Gastroesophageal sphincter (tissue), 4 donors: ENCODE measurements around the gene BARHL1. TPM values are rescaled to one million over a fixed set of nuclear protein-coding genes. Genes with fewer than 3 reads are reported as not detected.

Experiments
- ATAC-seq: fragments of 150-250 bp; one replicate; pipeline ENCODE4 v1.9.1; 2016; ENCODE audit warnings: mild to moderate bottlenecking, moderate library complexity
- H3K27ac ChIP-seq, 4 donors: fragments of 200-600 bp; sonication (generic) in 3 of 4; 1 replicate in 3 of 4; 2 replicates in 1 of 4; pipeline ENCODE4 v1.5.1; 2016 to 2019
- H3K27me3 ChIP-seq: fragments of 200-600 bp; sonication (generic); one replicate; pipeline ENCODE4 v1.5.1; 2019
- H3K36me3 ChIP-seq, 2 donors: fragments of 200-600 bp; sonication (generic); one replicate each; pipeline ENCODE4 v1.5.1; 2019; ENCODE audit warnings: control low read depth in 1 of 2
- H3K4me1 ChIP-seq, 3 donors: fragments of 200-600 bp; sonication (generic); 1 replicate in 2 of 3; 2 replicates in 1 of 3; pipeline ENCODE4 v1.5.1; 2016 to 2019; ENCODE audit warnings: control low read depth in 2 of 3
- H3K4me3 ChIP-seq, 2 donors: fragments of 200-600 bp; sonication (generic); one replicate each; pipeline ENCODE4 v1.5.1; 2019; ENCODE audit warnings: mild to moderate bottlenecking in 1 of 2, moderate library complexity in 1 of 2
- H3K9me3 ChIP-seq, 3 donors: fragments of 200-600 bp; sonication (generic); one replicate each; pipeline ENCODE4 v1.5.1; 2017 to 2019; ENCODE audit warnings: control low read depth in 2 of 3
- CTCF ChIP-seq, 4 experiments: fragments of 200-600 bp in 2 of 4; fragments of 450-650 bp in 2 of 4; sonication (generic) in 1 of 4; IDR thresholded peaks; one replicate each; pipeline ENCODE4 v1.5.1; 2017 to 2019; ENCODE audit warnings: antibody characterized with exemption in 4 of 4, mild to moderate bottlenecking in 2 of 4, moderate library complexity in 2 of 4
- EP300 ChIP-seq: sonication (generic); formaldehyde crosslinking; IDR thresholded peaks from one replicate; pipeline ENCODE4 v1.6.1; 2017; ENCODE audit warnings: antibody characterized with exemption, mild to moderate bottlenecking
- POLR2A ChIP-seq, 2 donors: fragments of 450-650 bp; IDR thresholded peaks; one replicate each; pipeline ENCODE4 v1.6.1; 2017; ENCODE audit warnings: antibody characterized with exemption in 2 of 2, mild to moderate bottlenecking in 2 of 2, moderate library complexity in 1 of 2
- POLR2AphosphoS5 ChIP-seq: sonication (generic); formaldehyde crosslinking; IDR thresholded peaks from one replicate; pipeline ENCODE4 v1.6.1; 2017; ENCODE audit warnings: antibody characterized with exemption
- WGBS, 2 donors: methylation state at CpG; one replicate each; pipeline ENCODE4 v1.1.5; 2018; ENCODE audit warnings: low coverage in 1 of 2; 5-methylcytosine and 5-hydroxymethylcytosine counted together
- total RNA-seq, 4 donors: library from RNA; depleted of rRNA; stranded (reverse); fragments of >200 nt; gene quantifications; one replicate each; pipeline ENCODE4 v1.1.0, GENCODE V29; 2016

The BARHL1 gene
- total RNA-seq, 4 donors from 2014 or later, result not detected

- Histone ChIP-seq H3K36me3 (peaks cover 0 to 84% of the 10 kb centered on the region in 2 donors), H3K9me3 (no peaks in the 10 kb centered on the region), H3K4me3 (no peak overlapping the region), H3K4me1 (peaks cover 0 to under 1% (median 0%) of the 10 kb centered on the region in 3 donors), H3K27me3 (peaks cover 53% of the 10 kb centered on the region), H3K27ac (no peak overlapping the region)
- ATAC-seq, result no peak
- TF ChIP-seq POLR2AphosphoS5 (no peak), EP300 (no peak), POLR2A (IDR thresholded peaks at IDR 0.05) (no peak), CTCF (IDR thresholded peaks at IDR 0.05) (no peak)
- 77 to 79% methylated on average over 3 of the region's 3 CpGs for WGBS, 2 donors
Observed at GRCh38 chr9:132596200-132596599, 13.8 kb downstream of the BARHL1 start.

- H3K9me3 ChIP-seq, result no peaks in the 10 kb centered on the region
- WGBS, 2 donors, result 89 to 90% methylated on average over 8 to 10 of the region's 16 CpGs
- no peak for ATAC-seq
- H3K27me3 ChIP-seq, result peaks cover 43% of the 10 kb centered on the region
- H3K27ac ChIP-seq, result no peak overlapping the region
- H3K36me3 ChIP-seq, result peaks cover 0 to 94% of the 10 kb centered on the region in 2 donors
- no peak overlapping the region for H3K4me3 ChIP-seq
- TF ChIP-seq EP300 (no peak), CTCF (IDR thresholded peaks at IDR 0.05) (no peak), POLR2A (IDR thresholded peaks at IDR 0.05) (no peak), POLR2AphosphoS5 (no peak)
- H3K4me1 ChIP-seq, result no peaks in the 10 kb centered on the region
Observed at GRCh38 chr9:132597073-132597775, 14.8 kb downstream of the BARHL1 start.

GRCh38 chr9:132600326-132600984 is 18.0 kb downstream of the BARHL1 start:
- Histone ChIP-seq H3K36me3 (peaks cover 0 to 99% of the 10 kb centered on the region in 2 donors), H3K27ac (no peak overlapping the region), H3K4me3 (no peak overlapping the region), H3K27me3 (peaks cover 14% of the 10 kb centered on the region), H3K9me3 (no peaks in the 10 kb centered on the region), H3K4me1 (no peaks in the 10 kb centered on the region)
- TF ChIP-seq CTCF (IDR thresholded peaks at IDR 0.05) (no peak), POLR2AphosphoS5 (no peak), EP300 (no peak), POLR2A (IDR thresholded peaks at IDR 0.05) (no peak)
- WGBS, 2 donors, result 83 to 95% methylated on average over 2 to 11 of the region's 12 CpGs
- no peak for ATAC-seq

- WGBS, 2 donors, result 51 to 61% methylated on average over 2 to 3 of the region's 3 CpGs
Observed at GRCh38 chr9:132602207-132602606, 19.8 kb downstream of the BARHL1 start.

More at GRCh38 chr9:132602207-132602606, 19.8 kb downstream of the BARHL1 start:
- H3K27me3 ChIP-seq, result peaks cover 8% of the 10 kb centered on the region
- H3K36me3 ChIP-seq, result peaks cover 0 to 99% of the 10 kb centered on the region in 2 donors
- TF ChIP-seq CTCF (IDR thresholded peaks at IDR 0.05) (no peak), EP300 (no peak), POLR2AphosphoS5 (no peak), POLR2A (IDR thresholded peaks at IDR 0.05) (no peak)
- no peak overlapping the region for H3K27ac ChIP-seq
- H3K4me1 ChIP-seq, result no peaks in the 10 kb centered on the region
- no peaks in the 10 kb centered on the region for H3K9me3 ChIP-seq
- no peak overlapping the region for H3K4me3 ChIP-seq
- ATAC-seq, result no peak
